ENCODE results near the gene COL8A1. TPM values are rescaled to one million over a fixed set of nuclear protein-coding genes. Genes with fewer than 3 reads are reported as not detected.

Gene COL8A1
- total and polyA plus RNA-seq, 2 donors (not counting 1 experiment from before 2014, with no cell fraction given), result 0.12 TPM; not detected in 1

- H3K9ac ChIP-seq (ENCODE audit: low read length), result no peak overlapping the region
- H3K27ac Mint-ChIP-seq, result no peak overlapping the region
- H3K4me1 Mint-ChIP-seq, result peaks cover 13% of the 10 kb centered on the region
- H3K27me3 Mint-ChIP-seq, result no peaks in the 10 kb centered on the region
- H3K4me1 ChIP-seq (ENCODE audit: control insufficient read depth in 2 of 2, insufficient read depth in 2 of 2, low read length in 2 of 2), result peaks cover 0 to 3% of the 10 kb centered on the region in 2 donors
- H3K79me2 ChIP-seq (ENCODE audit: control insufficient read depth, insufficient read depth, low read length), result peaks cover 41% of the 10 kb centered on the region
- H3K27ac ChIP-seq (ENCODE audit: low read length in 2 of 2), result no peak overlapping the region
- intact Hi-C loops (cut with micrococcal nuclease), result no loop called here
- 93% methylated on average over 7 of the region's 14 CpGs for WGBS (ENCODE audit: insufficient coverage)
- H3K27me3 ChIP-seq (replicated peaks in 1 of 4; ENCODE audit: control extremely low read depth in 1 of 4, control insufficient read depth in 3 of 4, insufficient read depth in 4 of 4, low read length in 3 of 4), result no peaks in the 10 kb centered on the region
- H3K9me3 ChIP-seq (ENCODE audit: control extremely low read depth in 1 of 3, control insufficient read depth in 2 of 3, insufficient read depth in 1 of 3, low read length in 2 of 3), result no peaks in the 10 kb centered on the region
- no peak for ATAC-seq (ENCODE audit: low read depth)
- no peaks in the 10 kb centered on the region for H3K9me3 Mint-ChIP-seq (ENCODE audit: insufficient read depth)
- no peaks in the 10 kb centered on the region for H3K36me3 ChIP-seq (replicated peaks in 1 of 2; ENCODE audit: control extremely low read depth in 1 of 2, control insufficient read depth in 1 of 2, extremely low read depth in 1 of 2, insufficient read depth in 2 of 2, low read length in 1 of 2)
- no peak overlapping the region for H2AFZ ChIP-seq (ENCODE audit: insufficient read depth, low read depth, low read length, poor library complexity, severe bottlenecking)
- CTCF ChIA-PET, result interaction anchor here (0.6 to 3.4 kb wide), 5 partner anchors 9 to 578 kb away, joined by 3 to 24 read pairs (median 8); partner anchors contain the start of gene NIT2
- H3K4me2 ChIP-seq (replicated peaks; ENCODE audit: low read depth, low read length, poor library complexity, severe bottlenecking), result no peak overlapping the region
- no peak for TF ChIP-seq EZH2 (IDR thresholded peaks at IDR 0.05; ENCODE audit: borderline replicate concordance, insufficient read depth, low read depth, low read length, poor library complexity, severe bottlenecking)
- TF ChIP-seq CTCF (IDR thresholded peaks at IDR 0.05), result no peak
- no peak for DNase-seq
- H4K20me1 ChIP-seq (ENCODE audit: control insufficient read depth, insufficient read depth, low read length, poor library complexity, severe bottlenecking), result no peaks in the 10 kb centered on the region
- H3K4me3 Mint-ChIP-seq, result no peak overlapping the region
- POLR2A ChIA-PET, result no interaction called here
- no peak overlapping the region for H3K4me3 ChIP-seq (ENCODE audit: control extremely low read depth in 1 of 5, extremely low read depth in 1 of 5, insufficient read depth in 1 of 5, low read depth in 2 of 5, low read length in 4 of 5)
These were observed 185.6 kb downstream of the COL8A1 start for GRCh38 chr3:99823723-99824711.
